ENCODE measurements around the gene EHD1. TPM values are rescaled to one million over a fixed set of nuclear protein-coding genes. Genes with fewer than 3 reads are reported as not detected.

Gene EHD1
- total and polyA plus RNA-seq, 2 of the 4 experiments (the other 2 are of a cell fraction), result 107 to 209 TPM

DNA sequence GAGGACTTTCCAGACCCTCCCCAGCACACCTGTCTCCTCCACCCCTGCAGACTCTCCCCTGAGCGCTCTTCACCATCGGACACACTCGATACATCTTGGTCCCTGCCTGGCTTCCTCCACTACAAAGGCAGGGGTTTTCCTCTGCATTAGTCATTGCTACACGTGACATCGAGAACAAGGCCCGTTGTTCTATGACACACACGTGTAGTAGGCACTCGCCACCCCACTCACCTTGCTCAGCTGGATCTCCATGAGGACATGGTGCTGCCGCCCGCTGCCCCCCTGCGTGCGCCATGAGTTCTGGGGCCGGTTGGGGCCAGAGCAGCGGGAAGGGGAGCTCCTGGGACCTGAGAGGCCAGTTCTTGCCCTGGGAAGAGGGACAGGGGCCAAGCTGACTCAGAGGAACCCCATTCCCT lies 21.9 kb upstream of the EHD1 start:
- ChIA-PET CTCF (no interaction called here), POLR2A (ENCODE audit: unreplicated experiment) (no interaction called here)
- no peak overlapping the region for H4K8ac ChIP-seq (ENCODE audit: low read depth in 2 of 2, low read length in 2 of 2)
- no peak overlapping the region for H3K14ac ChIP-seq (replicated peaks; ENCODE audit: low read depth, low read length)
- no peak overlapping the region for H3K4me3 ChIP-seq (ENCODE audit: insufficient read depth, low read depth, low read length)
- H3K36me3 ChIP-seq (ENCODE audit: control insufficient read depth, insufficient read depth, low read length), result peaks cover 62% of the 10 kb centered on the region
- H2BK5ac ChIP-seq (ENCODE audit: low read depth, low read length, poor library complexity, severe bottlenecking), result no peak overlapping the region
- H2AK5ac ChIP-seq (ENCODE audit: low read depth, low read length), result no peak overlapping the region
- no peaks in the 10 kb centered on the region for H4K20me1 ChIP-seq (ENCODE audit: insufficient read depth, low read length)
- H2AFZ ChIP-seq (replicated peaks; ENCODE audit: low read length, poor library complexity), result no peak overlapping the region
- in situ Hi-C loops (cut with MboI; ENCODE audit: low sequenced_read_pairs), result no loop called here
- 93% methylated on average over 12 of the region's 14 CpGs; no CpG with 5 or more reads in 1 of the 2 experiments for WGBS, 2 experiments (ENCODE audit: extremely low coverage in 2 of 2, insufficient read length in 1 of 2)
- peak overlapping the region; percentile 42 for H2AK9ac ChIP-seq (replicated peaks; ENCODE audit: low read depth, low read length, poor library complexity)
- no peak overlapping the region for H4K91ac ChIP-seq (ENCODE audit: insufficient read depth, low read depth, low read length)
- no peak overlapping the region for H3K56ac ChIP-seq (ENCODE audit: extremely low read depth, insufficient read depth, low read length)
- ATAC-seq (ENCODE audit: low read depth) (no peak), DNase-seq (peak; percentile 13)
- no peaks in the 10 kb centered on the region for H3K27me3 ChIP-seq (ENCODE audit: control insufficient read depth, insufficient read depth, low read length)
- intact Hi-C loops (cut with micrococcal nuclease), result no loop called here
- H3K4me1 ChIP-seq (ENCODE audit: control insufficient read depth, insufficient read depth, low read length), result no peaks in the 10 kb centered on the region
- H3K9me1 ChIP-seq (ENCODE audit: insufficient read depth, low read length), result no peaks in the 10 kb centered on the region
- H2BK20ac ChIP-seq (ENCODE audit: low read depth, low read length), result no peak overlapping the region
- no TSS peak for BruUV-seq (replicated peaks)
- no peak overlapping the region for H3K27ac ChIP-seq (ENCODE audit: insufficient read depth, low read length)
- H3K18ac ChIP-seq (ENCODE audit: low read depth, low read length), result no peak overlapping the region
- H3K4me2 ChIP-seq (ENCODE audit: low read depth, low read length), result no peak overlapping the region
- H3K9me3 ChIP-seq (ENCODE audit: control insufficient read depth, insufficient read depth, low read length), result no peaks in the 10 kb centered on the region
- dilution Hi-C loops (cut with HindIII; ENCODE audit: low sequenced_read_pairs, unreplicated experiment), result no loop called here
- H3K23ac ChIP-seq (ENCODE audit: low read depth, low read length), result no peak overlapping the region
- no peak overlapping the region for H3K4ac ChIP-seq (ENCODE audit: low read depth, low read length)
- H2BK15ac ChIP-seq (ENCODE audit: low read depth, low read length), result no peak overlapping the region
- H4K5ac ChIP-seq (ENCODE audit: low read depth, low read length), result no peak overlapping the region
- no peak overlapping the region for H2BK120ac ChIP-seq (ENCODE audit: low read depth, low read length)
- no peak for TF ChIP-seq BHLHE40 (IDR thresholded peaks at IDR 0.05; ENCODE audit: low read depth, low read length)
- TF ChIP-seq CHD1 (IDR thresholded peaks at IDR 0.05; ENCODE audit: low read depth, low read length), result no peak
- no peak overlapping the region for H3K9ac ChIP-seq (ENCODE audit: low read depth, low read length)
- no peaks in the 10 kb centered on the region for H3K79me1 ChIP-seq (ENCODE audit: low read depth in 1 of 2, low read length in 2 of 2)

Data from IMR-90 (cell line).